Measurements from ENCODE around the gene KLHDC2. TPM values are rescaled to one million over a fixed set of nuclear protein-coding genes. Genes with fewer than 3 reads are reported as not detected.
"Not testable (repeated sequence)": the region's sequence is repeated elsewhere in the genome, so short reads cannot be mapped to it uniquely, and the experiment has no call there.

Gene KLHDC2
- total RNA-seq (2014; rRNA removed; shearing (Covaris generic)) = 62.1 and 83.0 TPM in 2 replicates
- polyA plus RNA-seq (2014; cell fraction: nucleus; rRNA removed) = 52.3 and 59.6 TPM in 2 replicates

DNA sequence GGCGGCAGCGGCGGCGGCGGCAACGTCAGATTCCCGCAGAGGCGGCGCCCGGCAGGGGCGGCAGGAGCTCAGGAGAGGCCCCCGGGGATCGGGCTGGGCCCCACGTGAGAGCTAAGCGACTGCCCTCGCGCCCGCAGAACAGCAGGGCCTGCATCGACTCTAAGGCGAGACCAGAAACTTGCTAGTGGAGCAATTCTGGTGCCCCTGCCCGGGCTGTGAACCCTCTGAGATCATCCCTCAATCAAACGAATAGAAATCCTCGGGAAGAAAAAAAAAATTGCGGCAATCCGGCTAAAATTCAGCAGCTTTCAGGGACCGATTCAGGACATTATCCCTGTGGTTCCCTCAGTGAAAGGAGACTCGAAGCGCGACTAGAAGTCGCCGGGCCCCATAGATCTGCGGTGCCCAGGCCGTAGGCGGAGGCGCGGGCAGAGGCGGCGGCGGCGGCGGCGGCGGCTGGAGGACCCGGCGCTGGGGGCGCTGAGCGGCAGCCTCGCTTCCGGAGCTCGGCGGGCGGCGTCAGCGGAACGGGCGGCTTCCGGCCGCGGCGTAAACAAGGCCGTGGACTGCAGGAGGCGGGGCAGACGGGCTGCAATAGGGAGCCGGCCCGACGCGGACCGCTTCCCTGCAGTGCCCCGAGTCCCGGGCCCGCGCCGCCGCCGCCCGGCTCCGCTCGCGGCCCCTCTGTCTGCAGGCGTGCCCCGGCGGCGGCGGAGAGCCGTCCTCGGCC lies at the start of gene KLHDC2:
TSS of gene KLHDC2 (plus strand) at position 583 of the 730 bp plus-strand sequence. CDS start 316 bp downstream, outside the sequence.
- peak; percentile 86 for DNase-seq (ENCODE audit: extremely low read depth, low read depth)

DNA sequence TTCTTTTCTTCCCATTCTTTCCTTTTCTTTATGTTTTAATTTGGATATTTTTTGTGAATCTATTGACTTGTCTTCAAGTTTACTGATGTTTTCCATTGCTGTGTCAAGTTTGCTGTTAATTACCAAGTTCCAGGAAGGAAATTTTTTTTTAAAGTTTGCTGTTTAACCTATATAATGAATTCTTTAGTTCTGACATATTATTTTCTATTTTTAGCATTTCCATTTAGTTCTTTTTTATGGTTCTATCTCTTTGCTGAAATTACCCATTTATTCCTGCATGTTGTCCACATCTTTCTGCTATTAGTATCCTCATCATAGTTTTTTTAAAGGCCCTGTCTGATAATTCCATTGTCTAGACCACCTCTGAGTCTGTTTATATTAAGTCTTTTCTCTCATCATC lies 47.2 kb upstream of the KLHDC2 start:
- no peak for DNase-seq (ENCODE audit: extremely low read depth, low read depth)

- not testable (repeated sequence) for DNase-seq (ENCODE audit: extremely low read depth, low read depth)
Measured at GRCh38 chr14:49721733-49722435, 46.1 kb upstream of the KLHDC2 start.

DNA sequence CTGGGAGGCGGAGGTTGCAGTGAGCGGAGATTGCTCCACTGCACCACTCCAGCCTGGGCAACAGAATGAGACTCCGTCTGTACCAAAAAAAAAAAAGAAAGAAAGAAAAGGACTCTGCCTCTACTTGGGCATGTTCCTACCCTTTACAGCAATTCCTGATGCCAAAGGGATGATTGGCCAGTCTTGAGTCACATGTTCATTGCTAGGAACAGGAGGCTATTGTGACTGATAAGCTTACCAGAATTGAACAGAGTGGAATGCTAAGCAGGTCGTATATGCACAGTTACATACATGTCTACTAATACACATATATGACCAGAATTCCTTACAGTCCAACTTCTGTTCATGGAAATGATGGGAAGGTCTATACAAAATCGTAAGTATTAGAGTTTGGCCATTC lies 40.8 kb upstream of the KLHDC2 start:
- DNase-seq (ENCODE audit: extremely low read depth, low read depth) = no peak

GRCh38 chr14:49732896-49733295 lies 35.1 kb upstream of the KLHDC2 start:
- DNase-seq (ENCODE audit: extremely low read depth, low read depth) = no peak

DNA sequence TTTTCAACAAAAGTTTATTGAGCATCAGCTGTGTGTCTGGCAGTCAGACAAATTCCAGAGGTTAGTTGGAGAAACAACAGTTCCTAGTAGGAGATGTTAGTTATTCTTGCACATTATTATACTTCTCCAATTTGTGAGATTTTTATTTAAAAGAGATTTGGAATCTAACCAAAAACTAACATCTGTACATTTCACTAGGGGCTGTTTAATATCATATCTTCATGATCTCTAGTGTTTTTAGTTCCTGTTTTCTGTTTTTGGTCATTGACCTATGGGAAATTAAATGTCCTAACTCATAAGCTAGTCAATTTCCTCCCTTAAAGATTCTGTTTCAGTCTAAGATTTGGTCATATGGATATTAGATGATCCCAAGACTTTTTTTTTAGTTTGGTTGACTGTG lies 34.1 kb upstream of the KLHDC2 start:
- no peak for DNase-seq (ENCODE audit: extremely low read depth, low read depth)

GRCh38 chr14:49735669-49736068 lies 32.3 kb upstream of the KLHDC2 start:
- not testable (repeated sequence) for DNase-seq (ENCODE audit: extremely low read depth, low read depth)

DNA sequence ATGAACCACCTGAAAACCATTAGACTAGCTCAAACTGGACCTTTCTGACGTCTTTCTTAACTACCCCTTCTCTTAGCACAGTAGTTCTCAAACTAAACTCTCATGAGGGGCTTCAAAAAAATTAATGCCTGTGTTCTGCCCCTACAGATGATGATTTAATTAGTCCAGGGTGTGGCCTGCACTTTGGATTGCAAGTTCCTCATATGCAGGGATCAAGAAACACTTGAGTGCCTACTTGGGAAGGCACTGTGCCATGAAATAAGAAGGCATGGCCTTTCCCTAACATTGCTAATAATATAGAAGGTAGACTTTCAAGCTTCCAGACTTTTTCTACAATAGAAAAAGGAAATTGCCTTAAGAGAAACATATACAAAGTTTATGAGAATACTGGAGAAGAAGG lies 22.8 kb upstream of the KLHDC2 start:
- no peak for DNase-seq (ENCODE audit: extremely low read depth, low read depth)

DNA sequence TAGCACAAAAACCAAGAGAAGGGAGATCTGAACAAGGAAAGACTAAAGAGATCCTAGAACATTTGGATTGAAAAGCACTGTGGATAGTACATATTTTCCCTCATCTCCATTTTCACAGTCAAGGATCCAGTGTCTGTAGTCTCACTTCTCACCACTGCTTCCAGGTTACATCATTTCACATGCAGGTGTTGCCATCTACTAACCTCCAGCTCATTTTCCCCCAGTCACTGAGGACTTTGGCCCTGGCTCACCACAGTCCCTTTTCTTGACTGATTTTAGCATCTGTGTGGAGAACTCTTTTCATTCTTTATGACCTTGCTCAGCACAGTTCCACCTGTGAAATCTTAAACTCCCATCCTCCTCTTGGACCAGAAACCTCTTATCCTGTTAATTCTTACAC lies 21.5 kb upstream of the KLHDC2 start:
- DNase-seq (ENCODE audit: extremely low read depth, low read depth) = not testable (repeated sequence)

- DNase-seq (ENCODE audit: extremely low read depth, low read depth) = no peak
Measured at GRCh38 chr14:49754570-49755097, 13.3 kb upstream of the KLHDC2 start.

GRCh38 chr14:49755378-49755777 lies 12.6 kb upstream of the KLHDC2 start:
- no peak for DNase-seq (ENCODE audit: extremely low read depth, low read depth)

DNA sequence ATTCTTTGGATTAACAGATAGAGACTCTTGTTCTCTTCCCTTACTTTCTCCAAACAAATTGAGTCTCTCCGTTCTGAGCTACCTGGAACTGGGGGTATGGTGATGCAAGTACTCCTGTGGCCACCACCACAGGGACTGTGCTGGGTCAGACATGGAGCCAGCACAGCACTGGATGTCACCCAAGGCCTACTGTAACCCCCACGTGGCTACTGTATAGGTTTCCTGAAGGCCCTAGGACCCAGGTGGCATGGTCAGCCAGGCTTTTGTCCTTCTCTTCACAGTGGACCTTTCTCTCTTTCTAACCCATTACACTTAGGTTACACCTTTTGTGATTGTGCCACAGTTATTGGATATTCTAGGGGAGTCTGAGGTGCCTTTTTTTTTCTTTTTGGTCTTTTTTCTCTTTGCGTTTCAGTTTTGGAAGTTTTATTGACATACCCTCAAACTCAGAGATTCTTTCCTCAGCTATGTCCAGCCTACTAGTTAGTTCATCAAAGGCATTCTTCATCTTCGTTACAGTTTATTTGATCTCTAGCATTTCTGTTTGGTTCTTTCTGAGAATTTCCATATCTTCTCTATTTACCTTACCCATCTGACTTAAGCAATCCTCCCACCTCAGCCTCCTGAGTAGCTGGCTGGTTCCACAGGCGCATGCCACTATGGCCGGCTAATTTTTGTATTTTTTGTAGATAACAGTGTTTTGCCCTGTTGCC lies 6.0 kb upstream of the KLHDC2 start:
- DNase-seq (ENCODE audit: extremely low read depth, low read depth) = no peak

- DNase-seq (ENCODE audit: extremely low read depth, low read depth) = no peak
Measured at GRCh38 chr14:49766839-49767238, 1.1 kb upstream of the KLHDC2 start.

DNA sequence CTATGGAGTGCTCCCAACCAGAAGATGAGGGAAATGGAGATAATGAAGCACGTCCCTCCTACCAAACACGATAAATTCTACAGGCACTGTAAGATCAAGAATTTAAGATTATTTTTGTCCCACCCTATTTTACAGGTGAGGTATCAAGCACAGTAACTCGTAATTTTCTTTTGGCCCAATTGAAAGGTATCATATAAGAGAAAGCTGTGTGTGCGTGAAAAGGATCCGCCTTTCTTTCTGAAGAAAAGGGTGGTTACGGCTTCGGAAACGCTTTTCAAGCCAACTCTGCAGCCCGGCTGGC lies 733 bp upstream of the KLHDC2 start:
- no peak for DNase-seq (ENCODE audit: extremely low read depth, low read depth)

- peak; percentile 70 for DNase-seq (ENCODE audit: extremely low read depth, low read depth)
Measured at GRCh38 chr14:49768301-49769121, 558 bp downstream of the KLHDC2 start.

DNA sequence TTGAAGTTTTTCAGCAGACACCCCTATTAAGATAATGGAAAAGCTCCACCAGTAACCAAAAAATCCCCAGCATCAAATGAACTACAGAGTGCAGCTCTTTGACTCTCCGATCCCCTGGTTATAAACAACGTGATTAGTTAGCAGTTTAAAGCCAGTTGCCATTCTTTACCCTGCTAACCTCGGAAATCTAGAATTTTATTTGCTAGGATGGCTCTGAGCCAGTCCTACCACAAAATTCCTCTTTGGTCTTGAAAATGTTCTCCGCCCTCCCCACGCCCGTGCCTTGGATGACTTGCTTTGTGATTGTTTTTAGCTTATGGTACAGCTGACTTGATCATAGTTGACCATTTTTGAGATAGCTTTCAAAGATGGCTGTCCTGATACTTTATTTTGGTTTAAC lies 1.2 kb downstream of the KLHDC2 start:
- DNase-seq (ENCODE audit: extremely low read depth, low read depth) = no peak

- DNase-seq (ENCODE audit: extremely low read depth, low read depth) = no peak
Measured at GRCh38 chr14:49769581-49770211, 1.7 kb downstream of the KLHDC2 start.

- peak; percentile 6 for DNase-seq (ENCODE audit: extremely low read depth, low read depth)
Measured at GRCh38 chr14:49770212-49770817, 2.4 kb downstream of the KLHDC2 start.

GRCh38 chr14:49771691-49772090 lies 3.7 kb downstream of the KLHDC2 start:
- not testable (repeated sequence) for DNase-seq (ENCODE audit: extremely low read depth, low read depth)

DNA sequence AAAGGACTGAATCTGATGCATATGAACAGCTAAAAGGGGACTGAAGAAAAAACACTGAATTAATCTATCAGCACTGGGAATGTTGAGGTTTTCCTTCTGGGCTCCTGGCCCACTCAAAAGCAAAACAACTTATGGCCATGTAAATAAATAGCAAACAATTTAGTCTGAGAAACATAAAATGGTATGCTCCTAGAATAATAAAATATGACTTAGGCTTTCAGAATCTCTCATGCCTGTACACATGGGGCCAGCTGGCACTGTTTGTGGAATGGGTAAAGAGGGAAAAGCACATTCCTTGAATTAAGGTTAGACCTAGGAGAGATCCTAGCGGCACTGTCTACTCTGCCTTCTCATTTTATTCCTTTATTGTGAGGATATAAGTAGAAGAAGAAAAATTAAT lies 6.2 kb downstream of the KLHDC2 start:
- DNase-seq (ENCODE audit: extremely low read depth, low read depth) = no peak

Measured in NCI-H460 (cell line).